ENCODE measurements around the gene ARFGAP2.
"Not testable (repeated sequence)": the region's sequence is repeated elsewhere in the genome, so short reads cannot be mapped to it uniquely, and the experiment has no call there.

ARFGAP2 gene

DNA sequence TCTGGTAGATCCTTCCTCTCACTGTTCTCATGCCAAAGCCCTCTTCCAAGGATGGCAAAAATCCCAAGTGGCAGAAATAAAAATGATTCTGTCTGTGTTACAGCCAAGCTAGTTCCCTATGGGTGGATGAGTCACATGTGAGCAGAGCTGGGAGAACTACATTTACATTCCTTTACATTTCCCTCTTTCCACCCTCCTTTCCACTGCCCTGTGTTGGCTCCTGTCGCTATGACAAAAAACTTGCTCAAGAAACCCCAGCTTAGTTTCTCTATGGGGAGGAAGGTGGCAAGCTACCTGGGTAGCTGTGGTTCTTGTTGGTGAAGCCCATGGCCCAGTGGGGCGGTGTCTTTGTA is 27.9 kb upstream of the ARFGAP2 start:
- CTCF ChIA-PET: interaction anchor here (0.6 to 0.9 kb wide), 3 partner anchors 12 to 104 kb away, joined by 3 to 4 read pairs (median 3); no protein-coding TSS in a partner anchor
- H3K27ac ChIP-seq: peak overlapping the region; percentile 92
- POLR2A ChIA-PET (ENCODE audit: low non-redundant PET): interaction anchor here (0.6 to 0.9 kb wide), 3 partner anchors 9 to 29 kb away, joined by 4 to 7 read pairs (median 5); partner anchors contain the start of gene DDB2
- TF ChIP-seq, protein P1, sequence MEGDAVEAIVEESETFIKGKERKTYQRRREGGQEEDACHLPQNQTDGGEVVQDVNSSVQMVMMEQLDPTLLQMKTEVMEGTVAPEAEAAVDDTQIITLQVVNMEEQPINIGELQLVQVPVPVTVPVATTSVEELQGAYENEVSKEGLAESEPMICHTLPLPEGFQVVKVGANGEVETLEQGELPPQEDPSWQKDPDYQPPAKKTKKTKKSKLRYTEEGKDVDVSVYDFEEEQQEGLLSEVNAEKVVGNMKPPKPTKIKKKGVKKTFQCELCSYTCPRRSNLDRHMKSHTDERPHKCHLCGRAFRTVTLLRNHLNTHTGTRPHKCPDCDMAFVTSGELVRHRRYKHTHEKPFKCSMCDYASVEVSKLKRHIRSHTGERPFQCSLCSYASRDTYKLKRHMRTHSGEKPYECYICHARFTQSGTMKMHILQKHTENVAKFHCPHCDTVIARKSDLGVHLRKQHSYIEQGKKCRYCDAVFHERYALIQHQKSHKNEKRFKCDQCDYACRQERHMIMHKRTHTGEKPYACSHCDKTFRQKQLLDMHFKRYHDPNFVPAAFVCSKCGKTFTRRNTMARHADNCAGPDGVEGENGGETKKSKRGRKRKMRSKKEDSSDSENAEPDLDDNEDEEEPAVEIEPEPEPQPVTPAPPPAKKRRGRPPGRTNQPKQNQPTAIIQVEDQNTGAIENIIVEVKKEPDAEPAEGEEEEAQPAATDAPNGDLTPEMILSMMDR (conservative IDR thresholded peaks at IDR 0.05; ENCODE audit: low read depth): no peak
- peak; percentile 88 for DNase-seq (ENCODE audit: low spot score)

DNA sequence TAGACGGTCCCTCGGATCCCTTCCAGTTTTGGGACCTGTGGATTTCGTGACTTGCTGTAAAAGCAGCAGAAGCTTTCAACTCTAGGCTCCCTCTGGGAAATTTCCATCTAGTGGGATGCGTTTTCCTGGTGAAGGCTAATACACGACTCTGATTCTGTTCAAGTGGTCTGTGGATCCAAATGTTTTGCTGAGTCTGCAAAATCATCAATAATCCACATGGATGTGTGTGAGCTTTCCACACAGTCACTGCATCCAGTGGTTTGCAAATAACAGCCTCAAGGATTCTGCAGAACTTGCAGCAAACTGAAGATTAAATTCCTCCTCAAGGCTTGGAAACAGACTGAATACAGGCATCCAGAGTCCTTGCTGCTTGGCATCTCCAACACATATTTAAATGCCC is 25.9 kb upstream of the ARFGAP2 start:
- TF ChIP-seq, protein P1 (conservative IDR thresholded peaks at IDR 0.05; ENCODE audit: low read depth): no peak
- H3K27ac ChIP-seq: no peak overlapping the region
- DNase-seq (ENCODE audit: low spot score): no peak
- ChIA-PET CTCF (no interaction called here), POLR2A (ENCODE audit: low non-redundant PET) (no interaction called here)

DNA sequence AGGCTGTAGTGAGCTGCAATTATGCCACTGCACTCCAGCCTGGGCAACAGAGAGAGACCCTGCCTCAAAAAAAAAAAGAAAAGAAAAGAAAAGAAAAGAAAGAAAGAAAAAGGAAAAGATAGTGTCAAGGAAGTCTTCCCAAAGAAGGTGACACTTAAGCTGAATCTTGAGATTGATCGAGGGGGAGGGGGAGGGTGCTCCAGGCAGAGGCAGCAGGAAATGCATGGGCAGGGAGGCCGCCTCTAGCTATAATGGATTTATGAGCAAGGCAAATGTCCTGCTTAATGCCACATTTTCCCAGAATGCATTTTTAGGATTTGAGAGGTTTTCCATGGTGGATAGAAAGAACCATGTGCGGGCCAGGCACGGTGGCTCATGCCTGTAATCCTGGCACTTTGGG is 24.3 kb upstream of the ARFGAP2 start:
- ChIA-PET CTCF (interaction anchor here (0.5 kb wide), 1 partner anchor 157 kb away, joined by 3 read pairs; no protein-coding TSS in a partner anchor), POLR2A (ENCODE audit: low non-redundant PET) (no interaction called here)
- TF ChIP-seq, protein P1 (conservative IDR thresholded peaks at IDR 0.05; ENCODE audit: low read depth): no peak
- H3K27ac ChIP-seq: no peak overlapping the region
- DNase-seq (ENCODE audit: low spot score): no peak

DNA sequence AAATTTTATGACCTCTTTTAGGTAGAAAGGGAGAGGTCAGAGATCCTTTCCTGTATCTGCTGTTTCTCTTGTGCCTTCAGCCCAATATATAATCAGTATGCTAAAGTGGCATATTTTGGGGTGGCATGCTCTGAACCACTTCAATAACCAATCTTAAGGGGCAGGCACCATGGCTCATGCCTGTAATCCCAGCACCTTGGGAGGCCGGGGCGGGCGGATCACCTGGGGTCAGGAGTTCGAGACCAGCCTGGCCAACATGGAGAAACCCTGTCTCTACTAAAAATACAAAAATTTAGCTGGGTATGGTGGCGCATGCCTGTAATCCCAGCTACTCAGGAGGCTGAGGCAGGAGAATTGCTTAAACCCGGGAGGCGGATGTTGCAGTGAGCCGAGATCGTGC is 21.5 kb upstream of the ARFGAP2 start:
- H3K27ac ChIP-seq; POLR2A ChIA-PET (ENCODE audit: low non-redundant PET); CTCF ChIA-PET; DNase-seq (ENCODE audit: low spot score): not testable (repeated sequence)

DNA sequence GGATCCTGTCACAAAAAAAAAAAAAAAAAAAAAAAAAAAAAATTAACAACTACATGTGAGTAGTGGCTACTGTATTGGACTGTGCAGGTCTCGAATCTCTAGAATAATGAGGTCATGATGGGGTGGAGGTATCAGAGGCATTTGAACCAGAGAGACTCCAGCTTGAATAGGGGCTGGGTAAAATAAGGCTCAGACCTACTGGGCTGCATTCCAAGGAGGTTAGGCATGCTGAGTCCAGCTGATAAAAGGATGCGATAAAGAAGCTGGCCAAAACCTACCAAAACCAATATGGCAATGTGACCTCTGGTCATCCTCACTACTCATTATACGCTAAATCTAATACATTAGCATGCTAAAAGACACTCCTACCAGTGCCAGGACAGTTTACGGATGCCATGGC is 15.4 kb upstream of the ARFGAP2 start:
- ChIA-PET CTCF (no interaction called here), POLR2A (ENCODE audit: low non-redundant PET) (no interaction called here)
- H3K27ac ChIP-seq: no peak overlapping the region
- no peak for DNase-seq (ENCODE audit: low spot score)
- TF ChIP-seq, protein P1 (conservative IDR thresholded peaks at IDR 0.05; ENCODE audit: low read depth): no peak

DNA sequence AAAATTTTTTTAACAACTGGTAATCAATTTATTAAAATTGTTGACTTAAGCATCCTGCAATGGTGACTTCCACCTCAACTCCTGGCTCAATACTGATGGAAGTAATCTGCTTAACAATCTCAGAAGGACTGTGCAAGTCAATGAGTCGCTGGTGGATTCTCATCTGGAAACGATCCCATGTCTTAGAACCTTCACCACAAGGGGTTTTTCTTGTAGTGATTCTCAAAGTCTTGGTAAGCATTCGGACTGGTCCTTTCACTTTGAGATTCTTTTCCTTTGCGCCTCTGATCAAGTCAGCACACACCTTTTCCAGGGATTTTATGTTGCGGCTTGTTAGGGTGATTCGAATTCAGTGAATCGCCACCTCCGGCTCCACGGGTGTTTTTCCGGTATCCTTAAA is 14.5 kb upstream of the ARFGAP2 start:
- CTCF ChIA-PET; POLR2A ChIA-PET (ENCODE audit: low non-redundant PET); DNase-seq (ENCODE audit: low spot score); H3K27ac ChIP-seq: not testable (repeated sequence)

DNA sequence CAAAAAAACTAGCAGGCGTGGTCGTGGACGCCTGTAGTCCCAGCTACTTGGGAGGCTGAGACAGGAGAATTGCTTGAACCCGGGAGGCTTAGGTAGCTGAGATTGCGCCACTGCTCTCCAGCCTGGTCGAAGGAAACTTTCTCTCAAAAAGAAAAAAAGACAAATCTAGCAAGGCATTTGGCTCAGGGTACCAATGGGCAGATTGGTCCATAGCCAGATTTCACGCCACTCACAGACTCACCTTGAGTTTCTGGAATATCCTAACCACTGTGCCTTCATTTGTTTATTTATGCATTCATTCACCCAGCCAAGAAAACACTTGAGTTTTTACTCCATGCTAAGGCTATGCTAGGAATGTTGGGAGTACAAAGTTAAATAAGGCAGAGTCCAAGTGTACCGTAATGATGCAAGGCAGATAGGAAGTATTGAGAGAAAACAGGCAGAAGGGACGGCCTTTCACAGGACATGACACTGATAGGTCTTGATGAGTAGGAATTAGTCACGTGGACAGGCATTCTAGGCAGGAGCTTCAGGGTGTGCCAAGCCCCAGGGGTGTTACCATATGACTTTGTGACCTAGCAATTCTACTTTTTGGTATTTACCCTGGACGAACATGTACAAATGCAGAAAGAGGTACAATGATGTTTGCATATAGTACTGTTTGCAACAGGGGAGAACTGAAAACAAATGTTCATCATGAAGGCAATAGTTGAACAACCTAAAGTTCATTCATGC is 12.6 kb upstream of the ARFGAP2 start:
- DNase-seq (ENCODE audit: low spot score): peak; percentile 69
- H3K27ac ChIP-seq: peak overlapping the region; percentile 68
- ChIA-PET CTCF (interaction anchor here (1.0 to 2.7 kb wide), 2 partner anchors 11 to 70 kb away, joined by 3 to 6 read pairs; no protein-coding TSS in a partner anchor), POLR2A (ENCODE audit: low non-redundant PET) (interaction anchor here (5.9 kb wide), 1 partner anchor 26 kb away, joined by 70 read pairs; the partner anchor contains the start of gene DDB2)
- TF ChIP-seq, protein P1 (conservative IDR thresholded peaks at IDR 0.05; ENCODE audit: low read depth): no peak
